ENCODE results near the gene PEAK1.
A peak's percentile ranks its signal among the peaks of the same experiment; 100 is the strongest.

Gene PEAK1

DNA sequence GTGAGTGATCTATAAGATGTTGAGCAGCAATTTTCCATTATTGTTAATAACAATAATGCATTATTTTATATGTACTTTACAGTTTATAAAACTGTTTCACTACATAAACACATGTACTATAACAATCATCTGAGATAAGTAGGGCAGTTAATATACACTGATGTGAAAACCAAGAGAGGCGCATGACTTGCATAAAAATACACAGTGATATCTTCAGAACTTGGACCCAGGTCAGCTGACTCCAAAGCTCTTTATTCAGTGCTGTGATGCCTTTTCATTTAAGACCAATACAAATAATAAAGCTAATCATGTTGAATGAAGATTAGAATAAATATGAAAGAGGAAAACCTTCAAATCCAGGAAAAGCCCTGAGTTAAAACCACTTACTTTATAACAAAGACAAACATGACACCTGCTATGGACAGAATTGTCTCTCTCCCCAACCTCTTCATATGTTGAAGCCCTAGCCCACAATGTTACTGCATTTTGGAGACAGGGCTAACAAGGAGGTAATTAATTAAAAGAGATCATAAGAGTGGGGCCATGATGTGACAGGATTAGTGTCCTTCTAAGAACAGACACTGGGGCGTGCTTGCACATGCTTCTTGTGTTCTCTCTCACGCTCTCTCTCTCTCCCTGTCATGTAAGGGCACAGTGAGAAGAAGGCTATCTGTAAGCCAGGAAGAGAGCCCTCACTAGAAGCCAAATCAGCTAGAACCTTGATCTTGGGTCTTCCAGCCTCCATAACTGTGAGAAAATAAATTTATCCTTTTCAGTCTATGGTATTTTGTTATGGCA, 293.2 kb downstream of the PEAK1 start:
- no peak for DNase-seq (ENCODE audit: low read depth)

DNA sequence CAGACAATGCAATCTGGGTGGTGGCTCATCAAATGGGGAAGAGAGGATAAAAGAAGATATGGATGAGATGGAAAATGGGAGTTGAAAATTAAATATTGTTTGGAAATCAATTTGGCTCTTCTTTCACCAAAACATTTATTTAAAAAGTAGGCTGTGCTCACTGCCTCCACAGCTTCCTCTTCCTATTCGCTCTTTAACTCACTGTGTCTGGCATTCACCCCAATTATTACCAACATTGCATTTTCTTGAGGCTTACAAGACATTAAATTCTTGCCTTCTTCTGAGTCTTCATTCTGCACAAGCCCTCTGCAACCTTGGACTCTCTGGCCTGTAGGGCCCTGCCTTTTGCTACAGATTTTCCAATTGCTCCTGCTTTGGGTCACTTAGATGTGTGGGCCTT, 296.1 kb downstream of the PEAK1 start:
- no peak for DNase-seq (ENCODE audit: low read depth)

DNA sequence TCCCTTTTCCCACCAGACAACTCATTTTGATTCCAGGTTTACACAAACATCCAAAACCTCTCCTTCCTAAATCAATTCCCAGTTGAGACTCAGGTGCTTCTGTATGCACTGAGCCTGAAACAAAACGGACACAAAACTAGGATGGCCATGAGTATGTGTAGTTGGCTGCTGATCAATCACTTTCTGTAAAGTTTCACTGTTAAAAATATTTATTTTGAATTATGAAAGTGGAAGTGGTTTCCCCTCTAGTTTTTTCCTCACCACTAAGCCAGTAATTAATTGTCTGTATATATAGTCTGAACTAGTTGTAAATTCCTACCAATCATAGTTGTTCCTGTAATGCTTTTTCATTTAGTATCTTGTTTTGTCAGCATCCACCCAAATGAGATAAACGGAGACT, 297.3 kb downstream of the PEAK1 start:
- DNase-seq (ENCODE audit: low read depth) = no peak

DNA sequence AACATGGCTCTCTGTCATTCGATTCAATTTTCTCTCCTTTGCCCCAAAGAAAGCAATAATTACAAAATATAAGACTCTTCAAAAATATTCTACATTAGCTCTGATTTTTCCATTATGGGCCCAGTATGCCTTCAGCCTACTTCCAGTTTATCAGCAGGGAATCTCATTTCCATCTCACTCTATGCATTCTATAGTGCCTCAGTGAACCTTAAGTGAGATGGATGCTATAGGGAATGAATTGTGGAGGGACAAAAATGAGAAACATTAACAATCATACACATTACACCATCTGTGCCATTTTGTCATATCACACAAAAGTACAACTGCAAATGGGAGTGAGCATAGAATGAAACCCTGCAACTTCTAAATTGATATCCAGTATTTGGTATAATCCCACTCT, 298.3 kb downstream of the PEAK1 start:
- DNase-seq (ENCODE audit: low read depth) = no peak

DNA sequence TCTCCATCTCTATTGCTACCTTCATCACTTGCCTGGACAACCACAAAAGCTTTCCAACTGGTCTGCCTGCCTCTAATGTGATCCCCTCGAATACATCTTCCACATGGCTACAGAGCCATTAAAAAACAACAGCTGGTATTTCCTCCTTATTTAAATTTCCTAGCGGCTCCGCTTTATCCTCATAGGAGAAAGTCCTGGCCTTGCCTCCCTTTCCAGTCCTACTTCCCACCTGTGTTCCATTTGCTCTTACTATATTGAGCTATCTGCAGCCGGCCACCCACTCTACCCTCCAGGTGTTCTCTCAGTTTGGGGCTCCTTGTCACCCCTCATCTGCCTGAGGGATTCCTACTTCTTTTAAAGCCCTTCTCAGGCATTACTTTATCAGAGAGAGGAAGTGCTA, 299.3 kb downstream of the PEAK1 start:
- DNase-seq (ENCODE audit: low read depth) = no peak

DNA sequence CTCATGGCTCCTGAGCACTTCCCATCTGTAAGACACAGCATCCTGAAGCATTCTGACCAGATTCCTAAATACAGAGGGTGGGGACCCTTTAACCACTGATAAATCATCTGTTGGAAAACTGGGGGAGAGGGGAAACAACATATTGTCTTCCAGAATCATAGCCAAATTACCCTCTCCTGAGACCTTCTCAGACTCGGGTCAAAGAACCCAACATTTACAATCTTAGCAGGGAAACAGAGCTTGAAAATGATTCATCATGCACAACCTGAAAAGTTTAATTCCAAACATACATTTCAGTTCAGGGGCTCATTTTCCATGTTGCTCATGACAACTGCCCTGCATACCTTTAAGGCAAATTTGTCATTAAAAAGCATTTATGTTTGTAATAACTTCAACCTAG, 300.5 kb downstream of the PEAK1 start:
- DNase-seq (ENCODE audit: low read depth) = peak; percentile 32

DNA sequence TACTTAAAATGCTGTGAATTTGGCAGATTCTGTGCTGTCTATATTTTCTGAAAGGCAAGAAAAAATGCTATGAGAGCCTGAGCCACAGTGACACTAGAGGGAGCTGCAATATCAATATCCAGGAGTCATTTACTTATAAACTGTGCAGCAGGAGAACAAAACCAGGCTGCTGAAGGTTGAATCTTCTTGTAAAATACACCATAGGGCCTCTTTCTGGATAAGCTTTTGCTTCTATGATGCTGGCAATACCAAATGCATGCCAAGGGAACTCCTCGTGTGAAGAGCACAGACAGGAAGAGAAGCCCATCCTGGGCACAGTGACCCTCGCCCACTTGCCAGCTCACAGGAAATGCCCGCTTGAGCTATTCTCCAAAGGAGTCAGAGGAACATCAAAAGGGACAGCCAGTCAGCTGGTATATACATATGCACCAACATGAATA, 301.0 kb downstream of the PEAK1 start:
- DNase-seq (ENCODE audit: low read depth) = peak; percentile 82

DNA sequence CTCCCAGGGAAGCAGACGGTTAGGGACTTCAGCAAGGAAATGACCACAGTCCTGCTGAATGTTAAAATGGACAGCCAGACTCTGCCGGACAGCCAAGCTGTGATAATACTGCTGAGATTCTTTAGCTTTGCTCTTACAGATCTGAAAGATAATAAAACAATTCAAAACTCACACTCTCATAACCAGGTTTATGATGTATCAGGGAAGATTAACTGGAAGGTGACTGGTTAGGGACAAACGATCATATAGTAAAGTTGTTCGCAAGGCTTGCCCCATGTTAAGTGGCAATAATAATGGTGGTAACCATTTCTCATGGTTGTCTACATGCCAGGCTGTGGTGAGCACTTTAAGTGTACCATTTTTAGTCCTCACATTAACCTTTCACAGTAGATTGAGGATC, 304.7 kb downstream of the PEAK1 start:
- no peak for DNase-seq (ENCODE audit: low read depth)

DNA sequence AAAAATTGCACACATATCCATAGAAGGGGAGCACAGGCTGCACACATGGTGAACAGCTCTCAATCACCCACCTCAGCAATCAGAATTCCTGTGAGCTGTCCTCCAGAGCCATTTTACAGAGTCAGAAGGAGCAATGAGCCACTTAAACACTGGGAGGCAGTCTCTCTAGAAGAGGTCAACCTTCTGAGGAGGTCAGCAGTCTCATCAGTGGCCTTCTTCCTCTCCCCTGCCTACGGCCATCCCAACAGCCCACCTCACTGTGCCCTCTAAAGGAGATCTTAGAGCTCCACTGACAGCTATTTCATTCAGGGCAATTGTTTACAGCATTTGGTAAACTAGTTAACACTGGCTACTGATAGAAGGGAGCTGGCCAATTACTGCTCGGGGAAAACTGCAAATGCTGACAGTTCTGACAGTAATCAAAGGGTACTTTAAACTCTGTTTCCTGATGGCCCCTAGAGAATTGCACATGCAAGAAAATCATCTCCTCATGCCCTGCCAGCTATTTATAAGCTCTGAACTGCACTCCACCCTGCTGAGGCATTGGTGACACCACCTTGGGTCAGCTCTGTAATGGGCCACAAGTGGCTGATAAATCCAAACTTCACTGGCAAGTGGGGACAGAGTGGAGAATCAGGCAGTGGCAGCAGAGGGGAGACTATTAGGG, 306.9 kb downstream of the PEAK1 start:
- no peak for DNase-seq (ENCODE audit: low read depth)

DNA sequence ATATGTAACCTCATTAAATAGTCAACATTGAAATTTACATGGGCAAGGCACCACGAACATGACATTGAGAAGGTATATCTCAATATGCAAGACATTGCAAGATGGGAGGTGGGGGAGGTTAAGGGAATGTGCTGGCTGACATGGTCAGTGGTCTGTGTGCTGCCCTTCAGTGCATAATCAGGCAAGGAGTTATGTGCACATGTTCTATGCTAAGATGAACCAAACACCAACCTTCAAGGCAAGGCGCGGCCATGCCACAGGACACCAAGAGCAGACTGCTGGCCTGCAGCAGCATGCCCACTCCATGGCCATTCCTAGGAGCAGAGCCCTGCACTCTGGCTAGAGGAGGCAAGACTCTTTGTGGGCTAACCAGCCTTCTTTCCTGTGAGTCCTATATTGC, 308.1 kb downstream of the PEAK1 start:
- DNase-seq (ENCODE audit: low read depth) = no peak

DNA sequence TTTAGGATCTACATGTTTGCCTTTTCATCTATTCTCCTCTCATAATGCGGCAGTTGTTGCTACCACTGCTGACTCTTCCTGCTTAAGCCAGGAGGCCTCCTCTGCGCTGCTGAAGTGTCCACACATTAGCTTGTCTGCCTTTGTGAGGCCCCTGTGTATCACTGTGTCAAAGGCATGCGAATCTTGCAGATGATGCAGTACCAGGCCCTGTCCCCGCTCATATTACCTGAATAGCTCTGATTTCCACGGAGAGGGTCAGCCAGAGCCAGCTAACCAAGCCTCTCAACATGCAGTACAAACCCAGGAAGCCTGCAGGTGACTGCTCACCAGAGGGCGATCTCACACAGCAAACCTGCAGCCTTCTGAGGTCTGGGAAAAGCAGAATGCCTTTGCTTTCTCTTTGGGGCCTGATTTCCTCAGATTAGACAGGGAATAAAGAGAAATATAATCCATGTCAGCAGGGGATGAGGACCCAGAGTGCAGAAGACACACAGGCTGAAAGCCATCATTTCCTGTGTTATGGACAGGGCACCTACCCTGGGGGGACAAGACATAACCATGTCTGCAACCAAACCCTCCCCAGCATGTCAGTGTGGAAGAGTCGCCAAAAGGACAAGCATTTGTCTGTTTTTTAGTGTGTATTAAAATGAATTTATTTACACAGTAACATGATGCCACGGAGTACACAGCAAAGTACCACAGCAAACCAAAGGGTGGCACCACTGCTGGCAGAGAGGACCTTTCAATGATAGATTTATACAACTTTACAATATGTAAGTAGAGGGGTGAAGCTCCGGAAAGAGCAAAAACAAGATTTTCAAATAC, 312.2 kb downstream of the PEAK1 start:
- peak; percentile 58 for DNase-seq (ENCODE audit: low read depth)

DNA sequence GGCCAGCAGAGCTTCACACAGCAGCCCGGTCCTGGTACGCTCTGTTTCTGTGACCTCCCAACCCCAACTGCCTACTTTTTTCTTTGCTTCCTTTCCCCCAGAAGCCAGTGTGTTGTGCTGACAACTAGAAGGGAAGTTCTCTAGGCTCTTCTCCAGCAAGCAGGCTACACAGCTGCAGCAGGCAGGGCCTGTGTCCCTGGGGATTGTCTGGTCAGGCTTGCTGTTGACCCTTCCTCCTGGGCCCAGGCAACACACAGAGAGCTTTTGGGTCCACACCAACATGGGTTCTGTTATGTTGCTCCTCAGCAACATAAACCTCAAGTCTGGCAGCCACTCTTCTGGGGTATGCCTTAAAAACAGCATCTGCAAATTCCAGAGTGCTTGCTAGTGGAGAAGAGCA, 312.8 kb downstream of the PEAK1 start:
- DNase-seq (ENCODE audit: low read depth) = no peak

DNA sequence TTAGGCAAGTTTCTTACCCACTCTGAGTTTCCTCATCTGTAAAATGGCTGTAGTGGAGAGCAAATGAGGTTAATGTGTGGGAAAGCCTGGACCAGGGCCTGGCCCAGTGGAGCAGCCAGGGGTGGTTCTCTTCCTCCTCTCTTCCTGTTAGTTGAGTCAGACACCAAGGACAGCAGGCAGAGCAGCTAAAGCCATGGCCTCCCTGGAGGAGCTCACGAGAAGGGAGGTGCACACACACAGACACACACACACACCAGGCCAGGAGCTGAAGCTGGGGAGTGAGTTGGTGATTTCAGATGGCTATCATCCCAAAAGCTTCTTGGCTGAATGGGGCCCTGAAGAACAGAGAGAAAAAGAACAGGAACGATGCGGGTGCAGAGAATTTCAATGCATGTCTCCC, 315.7 kb downstream of the PEAK1 start:
- DNase-seq (ENCODE audit: low read depth) = peak; percentile 66

DNA sequence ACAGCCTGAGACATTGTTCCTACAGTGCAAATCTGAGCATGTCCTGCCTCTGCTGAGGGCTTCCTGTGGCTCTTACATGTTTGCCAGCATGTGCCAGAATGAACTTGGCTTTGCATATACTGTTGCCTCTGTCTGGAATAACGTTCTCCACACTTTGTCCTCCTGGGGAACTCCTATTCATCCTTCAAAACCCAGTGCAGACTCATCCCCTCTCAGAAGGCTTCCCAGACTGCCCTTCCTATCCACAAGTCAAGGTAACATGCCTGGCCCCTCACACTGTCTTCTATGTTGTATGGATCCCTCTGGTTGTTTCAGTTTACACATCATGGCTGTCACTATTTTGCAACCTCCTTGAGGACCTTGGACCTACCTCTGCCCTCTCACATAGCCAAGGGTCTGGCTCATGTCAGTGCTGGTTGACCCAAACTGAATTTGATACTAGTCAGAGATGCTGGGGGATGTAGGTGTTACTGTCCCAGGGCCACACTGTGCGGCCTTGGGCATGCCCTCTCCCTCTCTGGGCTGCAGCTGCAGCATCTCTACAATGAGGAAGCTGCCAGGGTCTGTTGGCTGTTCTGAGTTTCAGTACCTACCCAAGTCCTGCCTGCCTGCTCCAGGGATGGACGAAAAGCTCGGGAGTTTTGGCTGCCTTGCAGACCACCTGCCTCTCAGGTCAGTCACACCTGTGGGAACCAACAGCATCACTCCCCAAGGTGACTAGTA, 320.0 kb downstream of the PEAK1 start:
- no peak for DNase-seq (ENCODE audit: low read depth)

DNA sequence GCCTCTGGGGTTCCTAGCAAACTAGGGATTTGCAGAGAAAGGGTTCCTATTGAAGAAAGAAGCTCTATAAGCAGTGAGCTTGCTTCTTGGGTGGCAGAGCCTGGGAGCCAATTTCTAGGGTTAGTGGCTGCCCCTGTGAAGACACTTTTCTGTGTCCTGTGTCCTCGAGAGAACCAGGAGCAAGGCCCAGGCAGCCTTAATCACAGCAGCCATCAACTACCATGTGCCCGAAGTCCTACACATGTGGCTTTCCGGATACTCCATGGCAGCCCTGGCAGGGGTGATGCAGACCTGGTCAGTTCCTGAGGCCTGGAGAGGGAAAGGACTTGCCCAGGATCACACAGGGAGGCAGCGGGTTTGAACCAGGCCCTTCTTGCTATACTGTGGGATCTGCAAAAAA, 321.3 kb downstream of the PEAK1 start:
- no peak for DNase-seq (ENCODE audit: low read depth)

DNA sequence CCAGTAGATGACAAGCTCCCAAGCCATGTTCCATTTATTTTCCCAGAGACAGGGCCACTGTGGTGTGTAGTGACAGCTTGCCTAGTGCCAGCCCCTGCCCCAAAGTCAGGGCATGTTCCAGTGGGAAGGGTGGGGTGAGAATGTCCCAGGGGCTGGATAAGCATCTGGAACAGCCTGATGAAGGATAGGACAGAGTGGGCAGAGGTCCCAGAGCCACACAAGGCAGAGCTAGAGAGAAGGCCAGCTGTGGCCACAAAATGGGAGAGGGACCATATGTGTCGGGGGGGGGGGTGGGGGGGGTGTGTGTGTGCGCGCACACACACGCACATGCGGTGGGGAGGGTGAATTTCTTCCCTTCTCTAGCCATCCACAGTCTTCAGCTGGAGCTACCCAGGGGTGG, 322.0 kb downstream of the PEAK1 start:
- DNase-seq (ENCODE audit: low read depth) = no peak

DNA sequence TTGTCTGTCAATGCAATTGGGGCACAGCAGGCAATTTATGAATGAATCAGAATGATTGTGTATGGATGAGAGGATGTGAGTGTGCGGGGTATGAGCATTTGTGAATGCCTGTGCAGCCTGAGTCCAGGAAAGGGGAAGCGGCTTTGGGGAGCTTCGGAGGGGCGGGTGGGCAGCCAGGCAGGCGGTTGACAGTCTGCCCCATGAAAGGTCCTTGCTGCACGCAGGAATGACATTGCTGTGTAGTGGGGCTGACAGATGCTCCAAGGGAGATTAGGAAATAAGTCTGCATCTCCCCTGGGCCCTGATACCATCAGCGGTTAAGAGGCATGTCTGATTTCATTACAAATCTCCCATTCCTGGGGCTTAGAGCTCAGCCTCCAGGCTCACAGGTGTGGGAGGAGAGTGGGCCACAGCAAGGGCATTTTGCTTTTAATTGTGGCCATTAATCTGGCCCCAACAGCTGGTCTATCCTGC, 322.6 kb downstream of the PEAK1 start:
- no peak for DNase-seq (ENCODE audit: low read depth)

DNA sequence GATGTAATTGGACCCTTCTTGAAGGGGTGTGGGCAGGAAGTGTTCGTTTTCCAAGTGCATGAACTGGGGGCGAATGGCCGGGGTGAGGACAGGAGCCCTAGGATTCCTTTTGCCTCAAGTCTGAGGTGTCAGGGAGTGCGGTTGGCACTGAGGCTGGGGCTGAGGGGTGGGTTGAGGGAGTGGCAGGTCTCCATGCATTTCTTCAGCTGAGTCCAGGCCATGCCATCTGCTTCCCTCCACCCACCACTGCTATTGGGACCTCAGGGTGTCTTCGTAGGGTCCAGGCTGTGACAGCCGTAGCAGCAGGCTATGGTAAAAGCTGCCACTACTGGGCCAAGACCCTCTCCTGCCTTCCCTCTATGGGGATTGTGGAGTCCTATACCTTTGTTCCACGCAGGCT, 323.4 kb downstream of the PEAK1 start:
- DNase-seq (ENCODE audit: low read depth) = no peak

DNA sequence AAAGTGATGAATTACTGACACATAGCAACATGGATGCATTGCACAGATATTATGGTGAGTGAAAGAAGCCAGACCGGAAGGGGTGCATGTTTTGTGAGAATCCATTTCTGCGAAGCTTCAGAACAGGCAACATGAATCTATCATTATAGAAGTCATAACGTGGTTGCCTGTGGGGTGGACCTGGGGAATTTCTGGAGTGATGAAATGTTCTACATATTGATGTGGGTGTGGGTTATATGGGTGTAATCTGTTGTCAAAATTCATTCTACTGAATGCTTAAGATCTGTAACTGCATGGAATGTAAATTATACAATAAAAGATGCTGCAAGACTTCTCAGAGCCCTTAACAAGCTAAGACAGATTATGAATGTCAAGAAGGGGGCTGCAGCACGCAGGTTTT, 323.8 kb downstream of the PEAK1 start:
- DNase-seq (ENCODE audit: low read depth) = no peak

DNA sequence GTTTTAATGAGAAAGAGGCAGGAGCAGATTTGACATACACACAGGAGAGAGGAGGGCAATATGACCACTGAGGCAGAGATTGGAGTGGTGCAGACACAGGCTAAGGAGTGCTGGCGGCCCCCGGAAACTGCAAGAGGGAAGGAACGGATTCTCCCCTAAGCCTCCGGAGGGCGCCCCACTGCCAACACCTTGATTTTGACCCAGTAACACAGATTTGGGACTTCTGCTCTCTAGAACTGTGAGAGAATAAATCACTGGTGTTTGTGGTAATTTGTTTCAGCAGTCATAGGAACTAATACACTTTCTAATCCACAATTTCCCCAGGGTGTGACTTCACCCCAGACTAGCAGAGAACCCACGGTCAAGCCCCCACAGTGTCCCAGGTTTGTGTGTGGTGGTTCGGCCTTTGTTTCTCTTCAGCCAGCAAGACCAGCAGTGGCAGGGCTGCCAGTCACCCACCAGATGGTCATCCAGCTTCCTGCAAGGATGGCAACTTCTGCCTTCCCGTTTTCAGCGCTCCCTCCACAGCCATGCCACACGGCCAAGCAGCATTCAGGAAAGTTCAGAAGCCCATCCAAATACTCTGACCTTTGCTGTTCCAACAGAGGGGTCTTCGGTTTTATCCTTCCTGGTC, 325.4 kb downstream of the PEAK1 start:
- no peak for DNase-seq (ENCODE audit: low read depth)

DNA sequence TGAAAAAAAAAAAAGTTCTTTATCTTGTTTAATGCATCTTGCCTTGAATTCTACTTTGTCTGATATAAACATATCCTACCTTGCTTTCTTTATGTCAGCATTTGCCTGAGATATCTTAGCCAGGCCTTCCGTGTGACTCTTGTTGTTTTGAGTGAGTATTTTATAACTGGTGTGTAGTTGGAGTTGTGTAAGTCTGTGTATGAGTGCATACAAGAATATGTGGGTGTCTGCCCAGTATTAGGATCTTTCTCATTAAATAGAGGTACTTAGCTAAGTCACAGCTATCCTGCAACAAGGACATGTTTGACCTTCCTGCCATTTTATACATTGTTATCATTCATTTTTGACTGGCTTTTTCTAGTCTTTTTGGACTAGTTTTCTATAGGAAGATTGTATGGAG, 326.5 kb downstream of the PEAK1 start:
- DNase-seq (ENCODE audit: low read depth) = no peak

DNA sequence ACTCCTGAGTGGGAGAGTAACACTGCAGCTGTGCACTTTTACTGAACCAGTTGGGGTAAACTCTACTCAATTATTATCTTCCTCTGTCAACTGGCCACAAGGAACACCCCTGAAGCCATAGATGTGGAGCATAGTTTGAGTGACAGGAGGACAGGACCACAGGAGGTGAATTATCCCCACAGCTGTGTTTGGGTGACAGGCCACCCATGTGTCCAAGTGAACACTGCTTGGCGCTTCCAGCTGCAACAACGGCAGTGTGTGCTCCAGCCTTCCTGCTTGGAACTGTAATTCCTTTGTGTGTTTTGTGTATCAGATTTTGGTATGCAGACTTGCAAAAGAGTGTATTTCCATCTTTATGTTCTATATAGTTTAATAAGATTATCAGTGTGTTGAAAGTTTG, 328.8 kb downstream of the PEAK1 start:
- DNase-seq (ENCODE audit: low read depth) = no peak
